NCI-H748 (cell line): ENCODE results near the gene HRCT1.
"Not testable (repeated sequence)": the region's sequence is repeated elsewhere in the genome, so short reads cannot be mapped to it uniquely, and the experiment has no call there.

Source experiments
- DNase-seq: peaks from one replicate; lab custom pipeline; 2025; ENCODE audit not compliant: unreplicated experiment; lab: John Stamatoyannopoulos, UW

The HRCT1 gene

DNA sequence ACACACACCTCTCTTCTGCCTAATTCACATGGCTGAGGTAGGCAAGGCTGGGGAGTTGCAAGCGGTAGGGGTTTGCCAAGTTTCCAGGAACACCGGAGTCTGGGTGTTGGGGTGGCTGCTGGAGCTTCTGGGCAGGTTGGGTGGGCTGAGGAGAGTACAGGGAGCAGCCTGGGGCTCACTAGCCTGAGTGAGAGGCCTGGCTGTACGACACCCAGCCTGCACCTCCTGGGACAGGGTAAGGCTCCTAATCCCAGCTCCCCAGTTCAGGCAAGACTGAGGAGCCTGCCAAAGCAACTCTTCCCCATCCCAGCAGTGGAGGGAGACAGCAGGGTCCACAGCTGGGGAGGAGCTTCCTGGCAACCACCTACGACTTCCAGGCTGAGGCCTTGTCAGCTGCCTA lies 11.3 kb downstream of the HRCT1 start:
- no peak for DNase-seq

DNA sequence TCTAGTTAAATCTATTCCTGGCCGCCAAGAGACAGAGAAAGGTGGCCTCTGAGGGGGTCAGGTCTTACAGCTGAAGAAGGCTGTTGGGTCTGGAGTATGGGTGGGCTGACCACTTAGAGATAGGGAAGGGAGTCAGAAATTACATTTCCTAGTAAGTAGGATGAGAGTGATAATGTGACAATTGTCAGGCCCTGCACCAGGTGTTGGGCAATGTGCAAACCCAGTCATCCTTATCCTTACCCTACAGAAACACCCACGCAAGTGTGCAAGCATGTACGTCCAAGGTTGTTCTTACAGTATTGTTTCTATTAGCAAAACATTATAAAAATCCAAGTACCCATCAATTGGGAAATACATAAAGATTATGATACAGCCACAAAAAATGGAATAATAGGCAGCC lies 12.8 kb downstream of the HRCT1 start:
- no peak for DNase-seq

DNA sequence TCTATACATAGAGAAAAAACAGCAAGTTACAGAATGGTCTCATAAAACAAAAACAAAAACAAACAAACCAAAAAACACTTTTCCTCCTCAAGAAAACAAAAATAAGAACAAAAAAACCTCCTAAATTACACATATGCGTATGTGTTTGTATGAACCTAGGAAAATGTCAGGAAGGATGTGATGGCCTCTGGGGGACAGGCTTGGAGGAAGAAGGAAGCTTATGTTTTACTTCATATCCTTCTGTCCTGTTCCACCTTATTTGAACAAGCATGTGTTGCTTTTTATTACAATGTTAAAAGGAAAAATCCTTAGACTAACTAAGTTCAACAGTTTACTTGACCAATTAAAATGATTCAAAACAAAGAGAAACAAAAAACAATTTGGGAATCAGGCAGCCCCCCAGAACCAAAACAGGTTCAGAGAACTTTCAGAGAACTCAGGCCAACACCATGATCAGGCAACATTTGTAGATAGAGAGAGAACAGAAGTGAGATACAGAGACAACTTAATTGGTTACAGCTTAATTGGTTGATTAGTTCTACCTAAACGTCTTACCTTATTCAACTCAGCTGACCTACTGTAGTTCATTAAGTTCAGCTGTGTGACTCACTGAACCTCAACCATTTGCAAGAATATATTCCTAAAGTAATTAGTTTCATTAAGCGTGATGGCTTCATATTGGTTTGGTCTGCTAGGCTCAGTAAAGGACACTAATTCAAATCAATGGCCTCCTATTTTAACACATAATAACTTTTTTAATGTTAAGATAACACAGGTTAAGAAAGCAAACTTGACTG lies 13.4 kb downstream of the HRCT1 start:
- DNase-seq: no peak

DNA sequence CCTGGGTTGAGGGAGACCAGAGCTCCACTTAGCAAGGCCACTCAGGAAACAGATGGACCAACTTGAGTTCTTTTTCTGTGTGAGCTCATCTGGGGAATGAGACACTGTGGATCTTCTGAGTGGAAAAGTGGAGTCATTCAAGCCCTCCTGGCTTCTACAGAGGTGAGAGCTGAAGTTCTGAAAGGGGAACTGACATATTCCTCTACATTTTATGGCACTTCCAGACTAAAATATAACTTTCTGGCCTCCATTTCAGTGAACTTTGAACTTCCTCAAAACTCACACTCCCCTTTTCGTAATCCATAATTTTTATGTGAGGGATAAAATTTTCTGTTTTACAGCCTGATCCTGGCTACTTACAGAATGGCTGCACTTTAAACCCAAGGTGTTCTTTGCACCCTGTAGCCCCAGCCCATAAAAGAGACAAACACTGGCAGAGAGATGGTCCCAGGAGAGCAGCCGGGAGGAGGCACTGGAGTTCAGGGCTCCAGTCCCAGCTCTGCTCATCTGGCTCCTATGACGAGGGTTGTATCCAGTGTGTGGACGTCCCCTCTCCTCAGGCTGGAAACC lies 14.1 kb downstream of the HRCT1 start:
- no peak for DNase-seq

DNA sequence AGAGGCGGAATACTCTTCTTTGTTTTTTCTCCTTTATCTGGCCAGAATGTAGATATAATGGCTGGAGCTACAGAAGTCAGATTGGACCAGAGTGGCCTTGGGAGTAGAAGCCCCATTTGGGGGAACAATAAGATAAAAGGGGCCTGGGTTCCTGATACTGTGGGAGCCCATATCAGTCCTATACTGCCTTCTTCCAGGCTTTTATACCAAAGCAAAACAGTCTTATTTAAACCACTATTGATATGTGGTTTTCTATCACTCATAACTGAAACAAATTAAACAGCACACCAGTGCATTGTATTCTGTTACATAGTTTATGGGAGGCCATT lies 17.6 kb downstream of the HRCT1 start:
- no peak for DNase-seq

DNA sequence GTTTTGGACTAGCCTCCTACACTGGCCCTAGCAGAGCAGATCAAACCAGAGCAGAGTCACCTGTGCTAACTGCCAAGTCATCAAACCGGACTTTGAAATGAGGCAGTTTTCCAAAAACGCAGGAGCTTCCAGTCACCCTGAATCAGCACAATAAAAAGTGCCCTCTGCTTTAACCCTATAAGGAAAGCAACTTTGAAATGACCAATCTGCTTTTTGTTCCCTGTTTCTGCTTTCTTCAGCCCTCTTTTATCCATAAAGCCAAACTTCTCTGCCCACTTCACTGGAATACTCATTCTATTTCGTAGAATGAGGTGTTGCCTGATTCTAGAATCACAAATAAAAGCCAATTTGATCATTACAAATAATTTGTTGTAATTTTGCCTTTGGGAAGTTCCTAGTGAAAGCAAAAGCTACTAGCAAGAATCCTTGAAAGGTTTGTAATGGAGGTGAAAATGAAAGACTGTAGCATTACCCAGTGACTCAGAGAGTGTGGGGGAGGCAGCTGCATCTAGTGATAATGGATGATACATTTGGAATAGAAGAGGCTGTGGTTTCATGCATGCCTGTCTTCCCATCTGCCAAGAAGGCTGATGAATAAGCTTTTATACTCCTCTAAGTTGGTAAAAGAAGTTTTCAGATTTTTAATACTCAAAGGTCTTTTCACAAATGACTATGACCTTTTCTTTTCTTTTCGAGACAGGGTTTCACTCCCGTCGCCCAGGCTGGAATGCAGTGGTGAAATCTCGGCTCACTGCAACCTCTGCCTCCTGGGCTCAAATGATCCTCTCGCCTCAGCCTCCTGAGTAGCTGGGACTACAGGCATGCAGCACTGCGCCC lies 18.1 kb downstream of the HRCT1 start:
- no peak for DNase-seq

DNA sequence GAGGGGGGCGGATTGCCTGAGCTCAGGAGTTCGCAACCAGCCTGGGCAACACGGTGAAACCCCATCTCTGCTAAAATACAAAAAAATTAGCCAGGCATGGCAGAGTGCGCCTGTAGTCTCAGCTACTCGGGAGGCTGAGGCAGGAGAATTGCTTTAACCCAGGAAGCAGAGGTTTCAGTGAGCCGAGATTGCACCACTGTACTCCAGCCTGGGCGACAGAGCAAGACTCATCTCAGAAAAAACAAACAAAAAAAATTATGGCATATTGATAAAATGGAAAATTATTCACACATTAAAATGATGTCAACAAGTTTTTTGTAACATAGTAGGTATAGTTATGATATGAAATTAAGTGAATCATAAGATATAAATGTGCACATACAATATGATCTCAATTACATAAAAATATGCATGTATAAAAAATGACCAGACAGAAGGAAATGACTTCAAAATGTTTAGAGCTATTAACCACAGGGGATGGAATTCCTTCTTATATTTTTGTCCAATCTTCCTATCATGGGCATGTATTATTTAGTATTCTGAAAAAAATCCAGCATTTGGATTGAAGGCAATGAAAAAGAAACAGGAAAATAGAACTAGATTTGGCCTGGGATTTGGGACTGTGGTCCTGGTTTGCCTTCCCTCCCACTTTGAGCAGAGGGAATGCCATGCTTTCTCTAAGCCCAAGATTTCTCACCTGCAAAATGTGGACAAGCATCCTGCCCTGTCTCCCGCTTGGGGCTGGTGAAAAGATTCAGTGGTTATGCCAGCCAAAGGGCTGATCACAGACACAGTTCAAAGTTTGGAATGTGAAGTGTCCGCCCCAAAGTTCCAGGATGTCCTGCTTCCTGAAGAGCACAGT lies 22.8 kb downstream of the HRCT1 start:
- no peak for DNase-seq

DNA sequence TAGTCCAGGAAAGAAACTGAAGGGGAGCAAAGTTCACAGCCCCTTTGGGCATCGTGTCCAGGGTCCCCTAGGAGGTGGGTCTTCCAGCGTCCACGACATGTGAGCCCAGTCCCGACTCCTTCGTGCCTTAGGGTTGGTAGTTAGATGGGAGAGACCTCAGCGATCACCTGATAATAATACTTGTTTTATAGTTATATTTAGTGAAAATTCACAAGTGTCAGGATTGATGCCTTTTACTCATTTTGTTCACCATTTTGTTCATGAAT lies 23.4 kb downstream of the HRCT1 start:
- DNase-seq: no peak

DNA sequence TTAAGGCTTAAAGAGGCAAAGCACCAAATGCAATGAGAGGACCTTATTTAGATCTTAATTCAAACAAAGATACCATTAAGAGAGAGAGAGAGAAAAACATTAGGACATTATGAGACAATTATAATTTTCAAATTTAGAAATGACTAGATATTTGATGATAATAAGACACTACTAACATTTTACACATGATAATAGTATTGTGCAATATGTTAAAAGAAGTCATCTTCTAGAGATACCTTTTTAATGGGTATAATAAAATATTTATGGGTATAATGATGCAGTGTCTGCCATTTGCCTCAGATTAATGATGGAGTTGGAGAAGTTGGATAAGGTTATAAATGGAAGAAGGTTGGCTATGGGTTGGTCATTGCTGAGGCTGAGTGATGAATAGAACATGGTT lies 24.5 kb downstream of the HRCT1 start:
- DNase-seq: no peak

DNA sequence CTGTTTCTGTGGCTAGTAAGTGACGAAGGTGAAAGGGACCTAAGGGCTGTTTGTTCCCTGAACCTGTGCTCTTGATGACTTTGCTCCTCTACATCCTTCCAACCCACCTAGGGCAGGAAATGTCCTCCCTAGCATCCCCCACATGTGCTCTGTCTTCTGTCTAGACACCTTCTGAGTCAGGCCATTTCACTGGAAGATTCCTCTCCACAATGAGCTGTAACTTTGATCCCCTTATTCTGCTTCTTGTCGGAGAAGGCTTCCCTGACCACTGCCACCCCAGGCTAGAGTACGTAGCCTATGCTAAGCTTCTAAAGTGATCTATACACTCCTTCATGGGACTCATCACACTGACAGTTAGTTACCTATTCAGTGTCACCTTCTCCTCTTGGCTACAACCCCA lies 25.0 kb downstream of the HRCT1 start:
- DNase-seq: no peak

DNA sequence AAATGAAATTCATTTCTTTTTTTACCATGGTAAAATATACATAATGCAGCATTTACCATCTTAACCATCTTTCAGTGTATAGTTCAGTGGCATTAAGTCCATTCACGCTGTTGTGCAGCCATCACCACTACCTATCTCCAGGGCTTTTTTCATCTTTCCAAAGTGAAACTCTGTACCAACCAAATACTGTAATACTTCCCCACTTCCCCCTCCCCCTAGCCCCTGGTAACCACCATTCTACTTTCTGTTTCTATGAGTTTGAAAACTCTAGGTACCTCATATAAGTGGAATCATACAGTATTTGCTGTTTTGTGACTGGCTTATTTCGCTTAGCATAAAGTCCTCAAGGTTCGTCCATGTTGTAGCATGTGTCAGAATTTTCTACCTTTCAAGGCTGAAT lies 26.7 kb downstream of the HRCT1 start:
- DNase-seq: no peak

DNA sequence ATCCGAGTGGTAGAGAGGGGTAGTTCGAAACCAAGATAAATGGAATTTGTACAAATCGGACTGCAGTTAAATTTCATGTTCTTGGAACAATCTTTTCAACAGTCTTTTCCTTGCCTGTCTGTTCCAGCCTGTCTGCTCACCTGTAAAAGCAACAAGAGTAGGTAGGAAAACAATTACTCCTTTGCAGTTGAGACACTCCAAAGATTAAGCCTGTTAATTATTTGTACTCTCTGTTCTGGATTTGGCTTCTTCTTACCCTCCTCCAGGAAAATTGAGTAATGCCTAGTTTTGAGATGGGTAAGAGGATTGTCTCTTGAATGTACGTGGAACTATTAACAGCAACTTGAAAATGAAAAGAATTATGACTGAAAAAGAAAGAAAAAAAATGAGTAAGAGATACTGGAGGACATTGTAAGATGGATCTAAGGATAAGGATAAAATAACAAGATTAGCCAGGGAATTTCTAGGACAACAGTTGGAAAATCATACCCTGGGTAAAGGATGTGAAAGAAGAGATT lies 27.6 kb downstream of the HRCT1 start:
- no peak for DNase-seq

DNA sequence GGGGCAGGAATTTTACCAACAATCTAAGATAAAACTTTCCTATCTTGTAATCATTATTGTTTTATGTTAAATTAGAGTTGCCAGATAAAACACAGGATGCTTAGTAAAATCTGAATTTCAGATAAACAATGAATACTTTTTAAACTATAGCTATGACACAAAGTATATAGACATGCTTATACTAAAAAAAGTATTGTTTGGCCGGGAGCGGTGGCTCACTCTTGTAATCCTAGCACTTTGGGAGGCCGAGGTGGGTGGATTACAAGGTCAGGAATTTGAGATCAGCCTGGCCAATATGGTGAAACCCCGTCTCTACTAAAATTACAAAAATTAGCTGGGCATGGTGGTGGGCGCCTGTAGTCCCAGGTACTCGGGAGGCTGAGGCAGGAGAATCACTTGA lies 28.1 kb downstream of the HRCT1 start:
- DNase-seq: not testable (repeated sequence)

DNA sequence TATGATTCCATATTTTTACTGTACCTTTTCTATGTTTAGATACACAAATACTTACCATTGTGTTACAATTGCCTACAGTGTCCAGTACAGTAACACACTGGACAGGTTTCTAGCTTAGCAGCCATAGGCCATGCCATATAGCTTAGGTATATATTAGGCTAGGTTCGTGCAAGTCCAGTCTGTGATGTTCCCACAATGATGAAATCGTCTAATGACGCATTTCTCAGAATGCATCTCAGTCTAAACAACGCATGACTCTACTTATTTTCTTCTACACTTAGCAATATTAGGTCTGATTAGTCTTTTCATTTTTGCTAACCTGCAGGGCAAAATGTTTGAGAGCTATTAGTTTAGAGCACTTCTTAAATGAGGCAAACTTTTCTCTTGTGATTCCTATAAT lies 29.3 kb downstream of the HRCT1 start:
- DNase-seq: no peak

DNA sequence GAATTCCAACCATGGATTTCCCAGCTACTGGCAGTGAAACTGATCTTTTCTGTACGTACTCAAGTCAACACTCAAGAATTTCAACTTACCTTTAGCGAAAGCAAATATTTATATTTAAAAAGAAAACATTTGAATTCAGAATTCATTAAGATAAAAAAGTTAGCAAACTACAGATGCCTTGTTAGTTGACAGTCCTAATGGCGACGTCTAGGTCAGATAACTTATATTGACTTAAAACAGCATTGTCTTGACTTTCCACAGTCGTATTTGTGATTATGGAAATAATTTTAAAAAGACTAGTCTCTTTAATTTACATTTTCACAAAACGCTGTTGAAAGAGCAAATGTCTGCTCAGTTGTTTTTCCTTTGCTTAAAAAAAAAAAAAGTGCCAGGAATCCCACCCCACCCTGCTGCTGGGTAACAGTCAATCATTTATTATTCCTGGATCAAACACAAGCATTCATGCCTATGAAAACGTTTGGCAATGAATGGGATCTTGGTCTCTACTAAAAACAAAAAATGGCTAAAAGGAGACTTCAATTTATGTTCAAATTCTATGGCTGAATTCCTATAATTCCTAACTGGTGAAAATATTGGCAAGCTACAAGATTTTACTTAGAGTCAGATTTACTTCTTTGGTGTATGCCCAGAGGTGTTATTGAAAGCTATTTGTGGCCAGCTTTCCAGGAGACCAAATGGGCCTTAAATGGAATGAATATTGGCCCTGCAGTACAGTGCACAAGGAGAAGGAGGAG lies 29.9 kb downstream of the HRCT1 start:
- DNase-seq: no peak

DNA sequence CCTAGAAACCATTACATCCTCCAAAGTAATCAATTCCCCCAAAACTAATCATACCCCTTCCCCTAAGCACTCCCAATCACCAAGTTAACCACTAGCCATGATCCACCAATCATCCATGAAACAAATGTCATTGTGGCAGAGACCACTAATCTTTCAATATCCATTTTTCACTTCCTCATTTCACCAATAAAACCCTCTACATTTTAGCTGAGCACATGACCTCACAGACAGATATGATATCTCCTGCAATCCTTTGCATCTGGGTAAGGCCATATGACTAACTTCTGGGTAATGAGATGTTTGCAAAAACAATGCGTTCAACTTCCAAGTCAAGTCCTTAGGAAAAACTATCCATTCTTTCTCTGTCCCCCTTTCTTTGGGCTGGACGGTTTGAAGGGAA lies 31.2 kb downstream of the HRCT1 start:
- DNase-seq: no peak

DNA sequence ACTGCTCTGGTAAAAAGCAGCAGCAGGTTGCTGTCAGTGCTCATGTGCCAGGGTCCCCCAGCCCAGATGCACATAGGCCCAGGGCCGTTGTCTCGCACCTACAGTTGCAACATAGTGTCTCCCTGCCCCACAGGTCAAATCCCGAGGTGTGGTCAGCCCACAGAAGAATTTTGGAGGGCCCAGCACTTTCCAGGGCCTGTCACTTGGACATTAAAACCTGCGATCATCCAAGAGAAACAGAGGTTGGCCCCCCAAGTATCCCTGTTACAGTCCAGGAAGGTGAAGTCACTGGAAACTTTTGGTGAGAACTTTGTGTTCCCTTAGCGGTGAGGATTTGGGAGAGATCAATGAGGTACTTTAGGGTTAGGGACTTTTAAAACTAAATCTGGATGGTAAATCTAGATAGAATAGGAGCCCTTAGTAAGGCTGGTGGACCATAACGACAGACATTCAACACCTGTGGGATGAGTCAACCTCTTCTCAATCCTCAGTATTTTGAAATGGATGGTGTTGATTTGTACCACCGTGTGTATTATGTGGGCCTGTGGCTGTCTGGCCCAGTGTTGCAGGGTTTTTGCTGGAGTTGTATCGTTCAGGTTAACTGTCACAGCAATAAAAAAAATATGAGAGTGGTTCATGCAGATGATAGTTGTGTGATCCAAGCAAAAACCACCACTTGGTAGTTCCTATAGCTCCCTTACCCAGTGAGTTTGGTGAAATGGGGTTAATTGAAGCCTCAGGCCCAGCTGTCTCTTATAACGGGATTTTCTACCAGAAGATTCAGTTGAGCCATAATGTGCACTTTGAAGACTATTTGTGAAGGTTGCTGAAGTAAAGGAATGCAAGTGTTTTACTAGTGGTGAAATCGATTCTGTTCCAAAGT lies 32.7 kb downstream of the HRCT1 start:
- DNase-seq: no peak

DNA sequence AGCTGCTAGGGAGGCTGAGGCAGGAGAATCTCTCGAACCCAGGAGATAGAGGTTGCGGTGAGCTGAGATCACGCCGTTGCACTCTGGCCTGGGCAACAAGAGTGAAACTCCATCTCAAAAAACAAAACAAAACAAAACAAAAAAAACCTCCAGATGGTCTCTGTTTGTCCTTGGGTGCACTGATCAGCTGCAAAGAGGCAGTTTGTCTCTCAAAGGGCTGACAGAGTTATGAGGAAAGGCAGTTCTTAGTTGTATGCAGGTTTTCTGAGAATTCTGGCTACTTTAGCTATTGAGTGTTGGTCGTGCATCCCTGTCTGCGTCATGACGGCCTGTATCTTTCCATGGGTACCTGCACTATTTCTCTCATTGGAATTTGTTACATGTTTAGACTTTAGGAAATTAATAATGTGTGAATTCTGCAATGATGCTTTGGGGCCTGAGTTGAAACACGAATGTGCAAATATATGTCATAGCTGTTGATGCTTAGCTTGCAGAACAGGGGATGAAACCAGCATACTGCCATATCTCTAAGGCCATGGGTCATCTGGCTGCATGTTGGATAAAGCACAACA lies 33.8 kb downstream of the HRCT1 start:
- no peak for DNase-seq
